Duodenal mucosa (tissue), 2 donors: ENCODE data around the gene SNAI1.

ENCODE experiments used
- H3K27ac ChIP-seq: one replicate; pipeline ENCODE4 v1.7.0; 2013; ENCODE audit warnings: low read depth, low read length
- H3K27me3 ChIP-seq, 2 donors: one replicate each; pipeline ENCODE4 v1.7.0; 2013; ENCODE audit warnings: low read length in 2 of 2, control low read depth in 1 of 2; ENCODE audit not compliant: insufficient read depth in 2 of 2, control insufficient read depth in 1 of 2
- H3K36me3 ChIP-seq, 2 donors: one replicate each; pipeline ENCODE4 v1.7.0; 2013; ENCODE audit warnings: low read length in 2 of 2, control low read depth in 1 of 2; ENCODE audit not compliant: insufficient read depth in 2 of 2, control insufficient read depth in 1 of 2
- H3K4me1 ChIP-seq, 2 donors: one replicate each; pipeline ENCODE4 v1.7.0; 2013; ENCODE audit warnings: low read length in 2 of 2, control low read depth in 1 of 2; ENCODE audit not compliant: insufficient read depth in 2 of 2, control insufficient read depth in 1 of 2
- H3K4me3 ChIP-seq, 2 donors: one replicate each; pipeline ENCODE4 v1.7.0; 2013; ENCODE audit warnings: low read length in 2 of 2, low read depth in 1 of 2
- H3K9ac ChIP-seq, 2 donors: one replicate each; pipeline ENCODE4 v1.7.0; 2013; ENCODE audit warnings: low read length in 2 of 2, low read depth in 1 of 2
- H3K9me3 ChIP-seq, 2 donors: one replicate each; pipeline ENCODE4 v1.7.0; 2013; ENCODE audit warnings: low read length in 2 of 2, control low read depth in 1 of 2; ENCODE audit not compliant: control insufficient read depth in 1 of 2

Gene SNAI1

GRCh38 chr20:50020288-50020687 lies 37.5 kb downstream of the SNAI1 start:
- H3K4me1 ChIP-seq = peaks cover 0 to 5% of the 10 kb centered on the region in 2 donors
- no peaks in the 10 kb centered on the region for H3K27me3 ChIP-seq
- H3K27ac ChIP-seq = no peak overlapping the region
- no peaks in the 10 kb centered on the region for H3K36me3 ChIP-seq
- no peaks in the 10 kb centered on the region for H3K9me3 ChIP-seq
- no peak overlapping the region for H3K9ac ChIP-seq
- H3K4me3 ChIP-seq = no peak overlapping the region

GRCh38 chr20:50022676-50023075 lies 39.9 kb downstream of the SNAI1 start:
- Histone ChIP-seq H3K4me3 (no peak overlapping the region), H3K36me3 (no peaks in the 10 kb centered on the region), H3K4me1 (peaks cover 0 to 5% of the 10 kb centered on the region in 2 donors), H3K9me3 (no peaks in the 10 kb centered on the region), H3K27ac (no peak overlapping the region), H3K9ac (no peak overlapping the region), H3K27me3 (no peaks in the 10 kb centered on the region)

GRCh38 chr20:50023116-50023805 lies 40.5 kb downstream of the SNAI1 start:
- H3K9ac ChIP-seq = no peak overlapping the region
- no peak overlapping the region for H3K27ac ChIP-seq
- H3K36me3 ChIP-seq = no peaks in the 10 kb centered on the region
- peaks cover 0 to 5% of the 10 kb centered on the region in 2 donors for H3K4me1 ChIP-seq
- H3K9me3 ChIP-seq = no peaks in the 10 kb centered on the region
- H3K27me3 ChIP-seq = no peaks in the 10 kb centered on the region
- no peak overlapping the region for H3K4me3 ChIP-seq

GRCh38 chr20:50026746-50027575 lies 44.2 kb downstream of the SNAI1 start:
- Histone ChIP-seq H3K9ac (no peak overlapping the region), H3K27ac (no peak overlapping the region), H3K9me3 (no peaks in the 10 kb centered on the region), H3K4me1 (peaks cover 5 to 12% of the 10 kb centered on the region in 2 donors), H3K4me3 (no peak overlapping the region), H3K36me3 (no peaks in the 10 kb centered on the region), H3K27me3 (no peaks in the 10 kb centered on the region)

- H3K9ac ChIP-seq = no peak overlapping the region
- no peak overlapping the region for H3K4me3 ChIP-seq
- no peak overlapping the region for H3K27ac ChIP-seq
- H3K27me3 ChIP-seq = no peaks in the 10 kb centered on the region
- no peaks in the 10 kb centered on the region for H3K9me3 ChIP-seq
- no peaks in the 10 kb centered on the region for H3K36me3 ChIP-seq
- H3K4me1 ChIP-seq = peaks cover 5 to 12% of the 10 kb centered on the region in 2 donors
These were observed 44.9 kb downstream of the SNAI1 start for GRCh38 chr20:50027611-50028105.

- H3K9me3 ChIP-seq = no peaks in the 10 kb centered on the region
- H3K4me3 ChIP-seq = no peak overlapping the region
- no peaks in the 10 kb centered on the region for H3K36me3 ChIP-seq
- H3K4me1 ChIP-seq = peaks cover 5 to 16% of the 10 kb centered on the region in 2 donors
- no peak overlapping the region for H3K9ac ChIP-seq
- no peaks in the 10 kb centered on the region for H3K27me3 ChIP-seq
- no peak overlapping the region for H3K27ac ChIP-seq
These were observed 46.4 kb downstream of the SNAI1 start for GRCh38 chr20:50029083-50029696.

- no peak overlapping the region for H3K27ac ChIP-seq
- H3K36me3 ChIP-seq = no peaks in the 10 kb centered on the region
- H3K27me3 ChIP-seq = no peaks in the 10 kb centered on the region
- no peak overlapping the region for H3K9ac ChIP-seq
- no peaks in the 10 kb centered on the region for H3K9me3 ChIP-seq
- no peak overlapping the region for H3K4me3 ChIP-seq
- peaks cover 9 to 16% of the 10 kb centered on the region in 2 donors for H3K4me1 ChIP-seq
These were observed 47.1 kb downstream of the SNAI1 start for GRCh38 chr20:50029697-50030461.

GRCh38 chr20:50032955-50033666 lies 50.3 kb downstream of the SNAI1 start:
- H3K4me3 ChIP-seq = no peak overlapping the region
- no peak overlapping the region for H3K9ac ChIP-seq
- H3K36me3 ChIP-seq = no peaks in the 10 kb centered on the region
- no peaks in the 10 kb centered on the region for H3K27me3 ChIP-seq
- no peaks in the 10 kb centered on the region for H3K9me3 ChIP-seq
- H3K27ac ChIP-seq = no peak overlapping the region
- H3K4me1 ChIP-seq = peaks cover 9 to 16% of the 10 kb centered on the region in 2 donors

- Histone ChIP-seq H3K27ac (no peak overlapping the region), H3K36me3 (no peaks in the 10 kb centered on the region), H3K9ac (no peak overlapping the region), H3K4me1 (peaks cover 9 to 12% of the 10 kb centered on the region in 2 donors), H3K4me3 (no peak overlapping the region), H3K27me3 (no peaks in the 10 kb centered on the region), H3K9me3 (no peaks in the 10 kb centered on the region)
These were observed 51.9 kb downstream of the SNAI1 start for GRCh38 chr20:50034567-50035180.
